AG04450 (cell line): ENCODE measurements around the gene INSL4. TPM values are rescaled to one million over a fixed set of nuclear protein-coding genes. Genes with fewer than 3 reads are reported as not detected.

Experiments used
- CTCF ChIA-PET: fragments of 300-600, 350-600 bp; formaldehyde crosslinking; extraction: SDS; loops from one replicate; lab custom pipeline; 2022; ENCODE audit warnings: antibody characterized with exemption, inconsistent platforms; lab: Charles Lee
- POLR2A ChIA-PET: fragments of 350-600 bp; formaldehyde crosslinking; extraction: SDS; loops from one replicate; lab custom pipeline; 2021; ENCODE audit warnings: antibody characterized with exemption, inconsistent platforms; lab: Yijun Ruan, JAX
- DNase-seq: peaks from one replicate; pipeline ENCODE4 v3.0.0-alpha.2; 2011; ENCODE audit warnings: low read depth, low spot score
- H3K27ac ChIP-seq: one replicate; pipeline ENCODE4 v1.5.1; 2012; ENCODE audit warnings: low read depth, low read length, control low read depth
- H3K27me3 ChIP-seq: one replicate; pipeline ENCODE4 v1.6.0; 2012; ENCODE audit warnings: low read length; ENCODE audit not compliant: control insufficient read depth, insufficient read depth
- H3K4me3 ChIP-seq: 2 replicates; pipeline ENCODE4 v1.5.1; 2011; ENCODE audit warnings: mild to moderate bottlenecking, low read depth, low read length, control low read depth
- H3K9me3 ChIP-seq: 2 replicates; pipeline ENCODE4 v1.5.1; 2012; ENCODE audit warnings: low read length; ENCODE audit not compliant: control insufficient read depth, insufficient read depth
- CTCF ChIP-seq: IDR thresholded peaks from 2 replicates; pipeline ENCODE4 v1.5.1; 2011; ENCODE audit warnings: low read depth, low read length, control low read depth, inconsistent platforms
- polyA minus RNA-seq: library from RNA; depleted of rRNA, polyadenylated mRNA; stranded (reverse); fragments of >200 nt; gene quantifications from 2 replicates; pipeline ENCODE4 v1.2.3, GENCODE V29; 2011; rRNA and poly(A)+ RNA removed
- polyA plus RNA-seq: library from polyadenylated mRNA; depleted of rRNA; stranded (reverse); fragments of >200 nt; gene quantifications from 2 replicates; pipeline ENCODE4 v1.2.3, GENCODE V29; 2011; rRNA removed

INSL4 gene
- polyA plus RNA-seq (0.05 TPM in 1 of 2 replicates, not detected in the other), polyA minus RNA-seq (not detected in 2 replicates)

GRCh38 chr9:5231212-5231611, at the start of gene INSL4:
TSS of gene INSL4 (plus strand) at chr9:5231419. CDS start at chr9:5231524, 105 bp downstream.
- no peaks in the 10 kb centered on the region for H3K27me3 ChIP-seq
- H3K9me3 ChIP-seq, result no peaks in the 10 kb centered on the region
- no peak within 1 kb of the TSS for H3K4me3 ChIP-seq
- no peak for TF ChIP-seq CTCF
- DNase-seq, result no peak
- ChIA-PET CTCF (no interaction called here), POLR2A (no interaction called here)
- H3K27ac ChIP-seq, result no peak within 1 kb of the TSS

DNA sequence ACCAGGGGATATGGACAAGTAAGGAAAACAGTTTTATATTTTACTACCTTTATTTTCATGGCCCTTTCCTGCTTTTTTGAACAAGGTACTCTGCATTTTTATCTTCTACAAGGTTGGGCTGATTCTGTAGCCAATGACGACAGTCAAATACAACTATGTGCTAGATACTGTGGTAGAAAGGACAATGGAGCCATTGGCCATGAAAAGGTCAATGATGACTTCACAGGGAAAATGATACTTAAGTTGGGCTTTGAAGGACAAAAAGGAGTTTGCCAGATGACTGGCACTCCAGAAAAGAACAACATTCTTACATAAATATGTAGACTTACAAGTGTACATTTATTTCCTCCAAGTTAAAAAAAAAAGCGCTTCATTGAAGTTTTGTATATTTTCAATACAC, 46.4 kb upstream of the INSL4 start:
- CTCF ChIA-PET, result interaction anchor here (0.6 to 7.2 kb wide), 3 partner anchors 54 to 413 kb away, joined by 3 to 109 read pairs (median 90); no protein-coding TSS in a partner anchor
- DNase-seq, result no peak
- H3K27ac ChIP-seq, result no peak overlapping the region
- no peak for TF ChIP-seq CTCF
- no peak overlapping the region for H3K4me3 ChIP-seq
- no peaks in the 10 kb centered on the region; the same call in 1 of the 2 replicates for H3K9me3 ChIP-seq
- no peaks in the 10 kb centered on the region for H3K27me3 ChIP-seq
- POLR2A ChIA-PET, result no interaction called here

DNA sequence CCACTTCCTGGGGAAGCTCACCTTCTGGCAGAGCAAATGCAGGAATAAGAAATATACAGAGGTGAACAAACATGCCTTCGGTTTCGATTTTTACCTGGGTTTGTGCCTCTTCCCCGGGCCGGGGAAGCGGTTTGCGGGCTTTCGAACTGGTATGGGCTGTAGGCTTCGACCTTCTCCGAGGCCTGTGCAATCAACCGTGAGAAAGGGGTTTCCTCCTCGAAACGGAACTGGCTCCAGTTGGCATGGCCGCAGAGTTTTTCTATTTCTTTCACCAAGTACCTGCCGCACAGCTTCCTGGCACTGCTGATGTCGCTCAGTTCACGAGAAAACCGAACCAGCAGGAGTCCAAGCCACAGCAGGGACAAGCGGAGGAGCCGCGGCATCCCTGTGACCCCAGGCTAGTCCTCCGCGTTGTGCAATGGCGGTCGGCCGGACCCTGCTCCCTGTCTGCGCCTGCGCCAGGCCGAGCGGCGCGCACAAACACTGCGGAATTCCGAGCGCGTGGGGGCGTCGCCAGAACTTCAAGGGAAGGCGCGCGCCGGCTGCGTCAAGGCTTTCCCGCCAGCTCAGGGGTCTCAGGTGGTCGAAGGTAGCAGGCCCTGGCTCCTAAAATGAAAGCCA, 45.9 kb upstream of the INSL4 start, which contains the start of gene INSL6:
Gene INSL6 (minus strand): TSS at position 420 of the 621 bp plus-strand sequence. CDS start 37 bp downstream, at position 383.
- Histone ChIP-seq H3K27ac (no peak within 1 kb of the TSS), H3K4me3 (no peak within 1 kb of the TSS), H3K27me3 (no peaks in the 10 kb centered on the region), H3K9me3 (no peaks in the 10 kb centered on the region; the same call in 1 of the 2 replicates)
- CTCF ChIA-PET, result interaction anchor here (0.6 to 7.2 kb wide), 23 partner anchors 8 to 581 kb away, joined by 3 to 109 read pairs (median 3); no protein-coding TSS in a partner anchor
- TF ChIP-seq CTCF, result no peak
- DNase-seq, result no peak
- POLR2A ChIA-PET, result no interaction called here

- POLR2A ChIA-PET, result interaction anchor here (0.5 kb wide), 1 partner anchor 734 kb away, joined by 3 read pairs; no protein-coding TSS in a partner anchor
- no peak overlapping the region for H3K4me3 ChIP-seq
These were observed 44.6 kb upstream of the INSL4 start for GRCh38 chr9:5186416-5187169.

More at GRCh38 chr9:5186416-5187169, 44.6 kb upstream of the INSL4 start:
- H3K27ac ChIP-seq, result no peak overlapping the region
- DNase-seq, result peak; percentile 41
- no peaks in the 10 kb centered on the region; the same call in 1 of the 2 replicates for H3K9me3 ChIP-seq
- peak; percentile 83 for TF ChIP-seq CTCF
- no peaks in the 10 kb centered on the region for H3K27me3 ChIP-seq
- CTCF ChIA-PET, result interaction anchor here (0.5 to 7.2 kb wide), 44 partner anchors 9 to 582 kb away, joined by 3 to 109 read pairs (median 3); partner anchors contain the start of genes CD274 and PLGRKT
